COLO829 (cell line): ENCODE results near the gene DMXL1.
A peak's percentile ranks its signal among the peaks of the same experiment; 100 is the strongest.
"Not testable (repeated sequence)": the region's sequence is repeated elsewhere in the genome, so short reads cannot be mapped to it uniquely, and the experiment has no call there.

Experiments used
- DNase-seq: peaks from one replicate; pipeline ENCODE4 v3.0.0; 2012; ENCODE audit warnings: low spot score

Gene DMXL1

DNA sequence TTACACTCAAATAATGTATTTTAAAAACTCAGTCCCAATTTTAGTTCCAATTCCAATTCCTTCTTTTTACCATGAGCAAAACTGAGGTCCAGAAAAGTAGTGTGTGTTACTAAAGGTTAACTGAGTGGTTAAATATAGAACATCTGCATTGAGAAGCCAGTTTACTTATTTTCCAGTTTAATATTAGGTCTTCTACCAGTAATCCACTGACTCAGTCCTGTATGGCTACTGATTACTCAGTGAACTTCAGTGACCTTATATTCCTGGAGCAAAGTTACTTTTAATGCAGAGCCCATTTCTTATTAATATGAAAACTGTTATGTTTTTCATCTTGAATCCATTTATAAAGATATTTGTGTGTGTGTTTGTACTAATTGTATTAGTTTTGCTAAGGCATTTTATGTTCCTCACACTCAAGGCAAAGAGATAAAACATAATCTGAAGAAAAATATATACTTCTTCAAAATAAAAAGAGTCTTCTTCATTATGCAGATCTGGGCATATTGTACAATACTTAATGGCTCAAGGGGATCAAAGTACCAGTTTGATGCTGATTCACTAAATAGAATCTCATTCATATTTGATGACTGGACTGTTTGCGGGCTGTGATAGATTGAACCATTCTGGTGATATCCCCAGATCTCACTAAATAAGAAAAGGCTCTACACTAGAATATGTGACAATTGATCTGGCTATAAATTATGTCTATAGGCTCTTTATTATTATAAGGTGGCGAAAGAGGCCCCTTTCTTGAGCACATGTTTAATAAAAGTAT lies 60.8 kb downstream of the DMXL1 start:
- no peak for DNase-seq

DNA sequence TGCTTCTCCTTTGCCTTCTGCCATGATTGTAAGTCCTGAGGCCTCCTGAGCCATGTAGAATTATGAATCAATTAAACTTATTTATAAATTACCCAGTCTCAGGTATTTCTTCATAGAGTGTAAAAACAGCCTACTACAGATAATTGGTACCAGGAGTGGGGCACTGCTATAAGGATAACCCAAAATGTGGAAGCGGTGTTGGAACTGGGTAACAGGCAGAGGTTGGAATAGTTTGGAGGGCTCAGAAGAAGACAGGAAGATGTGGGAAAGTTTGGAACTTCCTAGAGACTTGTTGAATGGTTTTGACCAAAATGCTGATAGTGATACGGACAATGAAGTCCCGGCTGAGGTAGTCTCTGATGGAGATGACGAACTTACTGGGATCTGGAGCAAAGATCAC lies 64.9 kb downstream of the DMXL1 start:
- DNase-seq, result not testable (repeated sequence)

DNA sequence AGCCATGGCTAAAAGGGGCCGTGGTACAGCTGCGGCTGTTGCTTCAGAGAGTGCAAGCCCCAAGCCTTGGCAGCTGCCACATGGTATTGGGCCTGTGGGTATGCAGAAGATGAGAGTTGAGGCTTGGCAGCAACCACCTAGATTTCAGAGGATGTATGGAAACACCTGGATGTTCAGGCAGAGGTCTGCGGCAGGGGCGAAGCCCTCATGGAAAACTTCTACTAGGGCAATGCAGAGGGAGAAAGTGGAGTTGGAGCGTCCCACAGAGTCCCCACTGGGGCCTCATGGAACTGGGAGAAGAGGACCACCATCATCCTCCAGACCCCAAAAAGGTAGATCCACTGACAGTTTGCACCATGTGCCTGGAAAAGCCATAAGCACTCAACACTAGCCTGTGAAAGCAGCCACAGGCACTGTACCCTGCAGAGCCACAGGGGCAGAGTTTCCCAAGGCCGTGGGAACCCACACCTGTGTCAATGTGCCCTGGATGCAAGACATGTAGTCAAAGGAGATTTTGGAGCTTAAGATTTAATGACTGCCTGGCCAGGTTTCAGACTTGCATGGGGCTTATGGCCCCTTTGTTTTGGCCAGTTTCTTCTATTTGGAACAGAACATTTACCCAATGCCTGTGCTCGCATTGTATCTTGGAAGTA lies 65.9 kb downstream of the DMXL1 start:
- no peak for DNase-seq

DNA sequence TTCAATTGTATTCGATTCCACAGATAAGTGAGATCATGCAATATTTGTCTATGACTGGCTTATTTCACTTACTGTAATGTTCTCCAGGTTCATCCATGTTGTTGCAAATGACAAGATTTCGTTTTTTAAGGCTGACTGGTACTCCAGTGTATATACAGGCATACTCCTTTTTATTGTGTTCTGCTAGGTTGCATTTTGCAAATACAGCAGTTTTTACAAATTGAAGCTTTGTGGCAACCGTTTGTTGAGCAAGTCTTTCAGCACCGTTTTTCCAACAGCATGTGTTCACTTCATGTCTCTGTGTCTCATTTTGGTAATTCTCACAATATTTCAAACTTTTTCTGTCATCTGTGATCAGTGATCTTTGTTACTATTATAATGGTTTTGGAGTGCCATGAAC lies 82.7 kb downstream of the DMXL1 start:
- DNase-seq, result no peak

DNA sequence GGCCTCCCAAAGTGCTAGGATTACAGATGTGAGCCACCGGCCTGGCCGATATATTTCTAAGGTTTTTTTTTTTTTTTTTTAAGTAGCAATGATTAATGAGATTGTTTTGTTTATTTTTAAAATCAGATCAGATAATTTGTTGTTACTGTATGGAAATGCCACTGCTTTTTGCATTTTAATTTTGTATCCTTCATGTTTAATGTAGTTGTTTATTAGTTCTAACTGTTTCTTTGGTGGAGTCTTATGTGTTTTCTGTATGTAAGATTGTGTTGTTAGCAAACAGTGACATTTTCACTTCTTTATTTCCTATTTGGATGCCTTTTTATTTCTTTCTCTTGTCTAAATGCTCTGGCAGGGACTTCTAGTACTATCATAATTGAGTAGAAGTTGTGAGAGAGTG lies 87.3 kb downstream of the DMXL1 start:
- no peak for DNase-seq

DNA sequence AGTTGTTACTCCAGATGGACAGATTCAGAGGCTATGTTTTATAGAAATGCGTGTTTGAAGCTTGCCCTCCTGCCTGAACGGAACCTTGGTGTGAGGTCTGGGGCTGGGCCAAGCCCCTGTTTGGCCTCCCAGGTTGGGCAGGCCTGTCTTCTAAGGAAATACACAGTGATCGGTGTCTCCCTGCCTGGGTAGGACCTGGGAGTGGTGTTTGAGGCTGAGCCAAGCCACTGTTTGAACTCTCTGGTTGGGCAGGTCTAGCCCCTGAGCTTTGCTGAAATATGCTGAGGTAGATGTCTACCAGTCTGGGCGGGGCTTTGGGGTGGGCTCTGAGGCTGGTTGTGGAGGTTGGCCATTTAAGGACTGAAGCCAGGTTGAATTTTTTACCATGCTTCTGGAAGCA lies 90.5 kb downstream of the DMXL1 start:
- DNase-seq, result no peak

DNA sequence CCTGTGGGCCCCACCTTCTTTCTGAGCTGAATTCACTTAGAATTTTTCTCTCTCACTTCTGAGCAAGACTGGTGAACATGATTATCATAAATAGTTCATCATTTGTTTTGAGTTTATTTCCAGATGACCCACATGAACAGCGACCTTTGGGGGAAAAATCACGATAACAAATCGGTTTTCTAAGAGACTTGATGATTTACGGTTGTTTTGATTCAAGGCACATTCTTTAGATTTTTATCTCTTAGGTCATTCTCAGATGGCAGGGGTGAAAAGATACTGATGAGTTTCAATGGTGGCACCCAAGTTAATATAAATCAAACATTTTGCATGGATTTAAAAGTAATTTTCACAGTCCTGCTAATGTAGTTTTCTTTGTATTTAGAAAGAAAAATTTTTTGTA lies 95.1 kb downstream of the DMXL1 start:
- no peak for DNase-seq

DNA sequence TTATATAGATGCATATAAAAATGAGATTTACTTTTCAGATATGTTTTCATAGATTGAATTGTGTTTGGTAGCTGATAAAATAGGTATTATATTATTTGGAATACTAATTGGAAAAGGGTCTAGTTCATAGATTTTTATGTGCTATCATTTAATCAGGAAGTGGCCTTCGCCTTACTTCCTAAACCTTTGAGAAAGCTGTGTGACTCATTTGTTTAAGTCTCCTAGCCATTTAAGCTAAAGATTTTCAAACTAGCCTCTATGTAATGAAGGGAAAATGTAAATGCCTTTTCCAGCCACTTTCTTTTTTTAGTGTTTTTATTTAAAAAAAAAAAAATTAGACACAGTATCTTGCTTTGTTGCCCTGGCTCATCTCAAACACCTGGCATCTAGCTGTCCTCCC lies 97.5 kb downstream of the DMXL1 start:
- no peak for DNase-seq

DNA sequence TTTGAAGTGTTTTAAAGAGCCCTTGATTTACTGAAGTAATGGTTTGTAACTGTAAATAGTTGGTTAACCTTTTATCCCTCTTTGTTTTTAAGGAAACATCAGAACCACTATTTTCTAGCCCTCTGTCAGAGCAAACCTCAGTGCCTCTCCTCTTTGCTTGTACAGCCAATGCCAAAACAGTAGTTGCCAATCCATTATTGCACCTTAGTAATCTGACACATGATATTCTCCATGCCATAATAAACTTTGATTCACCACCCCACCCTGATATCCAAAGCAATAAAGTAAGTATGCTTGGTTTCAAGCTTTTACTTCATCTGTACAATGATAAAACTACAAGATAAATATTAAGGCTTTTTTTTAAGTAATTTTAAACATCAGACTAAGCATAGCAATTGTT lies 100.8 kb downstream of the DMXL1 start:
- no peak for DNase-seq

DNA sequence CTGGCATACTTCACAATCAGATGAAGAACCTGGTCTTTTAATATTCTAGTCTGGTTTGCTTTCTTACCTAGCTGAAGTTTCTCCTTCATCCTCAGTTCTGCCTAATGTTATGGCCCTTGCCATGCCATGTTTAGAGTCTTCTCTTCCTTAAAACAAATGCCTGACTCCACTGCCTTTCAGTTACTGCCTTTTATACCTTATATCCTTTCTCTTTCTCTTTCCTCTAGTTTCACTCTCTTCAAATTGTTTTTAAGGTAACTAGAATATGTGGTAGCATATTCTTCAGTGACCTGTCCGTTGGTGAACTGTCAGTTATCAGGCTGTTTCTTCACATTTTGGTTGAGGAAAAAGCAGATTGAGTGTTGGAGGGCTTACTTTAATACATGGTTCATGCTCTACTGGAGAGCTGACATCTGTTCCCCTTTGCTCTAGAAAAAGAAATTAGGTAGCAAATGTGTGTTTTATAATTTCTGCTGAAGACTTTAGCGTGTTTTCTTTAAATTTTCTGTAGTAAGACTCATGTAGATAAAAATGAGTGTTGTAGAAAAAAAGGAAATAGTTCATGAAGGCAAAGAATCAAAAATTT lies 103.8 kb downstream of the DMXL1 start:
- no peak for DNase-seq

DNA sequence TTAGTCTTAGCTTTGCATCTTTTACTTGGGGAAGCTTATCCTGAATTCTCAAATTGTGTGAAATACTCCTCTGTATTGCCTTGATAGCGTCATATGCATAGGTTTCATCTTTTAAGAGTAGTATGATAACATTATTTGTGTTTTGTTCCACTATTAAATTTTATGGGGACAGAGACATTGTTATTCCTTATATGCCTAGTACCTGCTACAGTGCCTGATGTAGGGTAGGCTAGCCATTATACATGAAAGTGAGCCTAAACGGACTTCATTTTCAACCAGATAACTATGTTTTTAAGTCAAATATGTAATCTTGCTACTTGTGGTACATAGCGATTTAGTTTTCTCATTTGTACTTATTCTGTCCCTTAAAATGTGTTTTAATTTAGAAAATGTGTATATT lies 105.9 kb downstream of the DMXL1 start:
- no peak for DNase-seq

DNA sequence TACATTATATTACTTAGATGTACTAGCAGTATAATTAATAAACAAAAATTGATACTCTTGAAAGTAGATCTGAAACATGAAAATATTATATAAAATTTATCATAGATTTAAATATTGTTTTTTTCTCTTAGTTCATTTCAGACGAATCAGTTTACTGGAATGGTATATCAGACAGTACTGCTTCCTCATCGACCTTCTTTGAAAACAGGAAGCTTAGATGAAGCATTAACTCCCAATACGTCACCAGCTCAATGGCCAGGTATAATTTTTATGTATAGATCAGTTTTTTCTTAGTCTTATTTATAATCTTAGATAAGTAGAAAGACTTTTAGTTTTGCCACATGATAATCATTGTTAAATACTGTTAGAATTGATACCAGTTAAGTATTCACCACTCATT lies 106.3 kb downstream of the DMXL1 start:
- DNase-seq, result no peak

DNA sequence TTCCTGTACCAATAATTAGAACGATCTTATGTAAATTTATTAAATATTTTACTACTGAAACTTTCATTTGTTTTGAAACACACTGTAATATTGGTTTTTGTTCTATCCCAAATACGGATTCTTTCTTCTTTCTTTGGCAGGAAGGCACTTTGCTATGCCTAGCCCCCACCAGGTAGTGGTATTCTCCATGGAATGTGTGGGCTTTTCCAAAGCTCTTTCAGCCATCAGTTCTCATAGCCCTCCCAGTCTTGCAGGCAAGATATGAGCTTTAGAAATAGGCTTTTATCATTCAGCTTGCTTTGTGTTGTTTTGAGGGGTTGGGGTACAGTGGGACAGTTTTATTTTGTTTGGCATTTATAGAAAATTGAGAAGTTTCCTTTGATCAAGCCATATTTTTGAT lies 107.5 kb downstream of the DMXL1 start:
- DNase-seq, result no peak

DNA sequence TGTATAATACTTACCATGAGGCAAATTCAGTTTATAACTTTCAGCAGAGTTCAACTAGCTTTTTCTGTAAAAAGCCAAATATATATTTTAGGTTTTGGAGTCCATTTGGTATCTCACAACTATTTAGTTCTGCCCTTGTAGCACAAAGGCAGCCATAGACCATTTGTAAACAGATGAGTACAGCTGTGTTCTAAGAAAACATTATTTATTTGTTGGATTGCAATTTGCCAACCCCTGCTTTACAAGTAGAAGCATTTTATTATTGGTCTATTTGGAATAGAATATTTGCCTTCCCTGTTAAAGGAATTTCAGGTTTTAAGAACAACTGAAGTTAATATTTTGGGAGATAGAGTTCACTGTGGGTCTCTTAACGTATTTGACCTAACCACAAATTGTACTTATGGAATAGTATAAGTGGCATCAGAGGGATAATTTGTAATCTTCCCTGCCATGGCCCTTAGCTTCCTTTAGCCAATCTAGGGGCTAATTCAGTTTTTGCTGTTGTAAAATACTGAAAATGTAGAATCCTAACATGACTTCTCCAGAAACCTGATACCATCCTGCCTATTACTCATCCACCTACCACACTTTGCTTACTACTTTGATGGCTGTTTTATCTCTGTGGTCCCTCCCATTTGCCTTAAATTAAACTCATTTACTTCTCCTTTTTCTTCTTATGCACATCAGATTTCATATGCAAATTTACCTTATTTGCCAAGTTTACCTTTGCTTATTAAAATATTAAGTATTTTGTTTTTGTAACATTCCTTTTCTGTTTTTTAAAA lies 109.2 kb downstream of the DMXL1 start:
- DNase-seq, result peak; percentile 1

DNA sequence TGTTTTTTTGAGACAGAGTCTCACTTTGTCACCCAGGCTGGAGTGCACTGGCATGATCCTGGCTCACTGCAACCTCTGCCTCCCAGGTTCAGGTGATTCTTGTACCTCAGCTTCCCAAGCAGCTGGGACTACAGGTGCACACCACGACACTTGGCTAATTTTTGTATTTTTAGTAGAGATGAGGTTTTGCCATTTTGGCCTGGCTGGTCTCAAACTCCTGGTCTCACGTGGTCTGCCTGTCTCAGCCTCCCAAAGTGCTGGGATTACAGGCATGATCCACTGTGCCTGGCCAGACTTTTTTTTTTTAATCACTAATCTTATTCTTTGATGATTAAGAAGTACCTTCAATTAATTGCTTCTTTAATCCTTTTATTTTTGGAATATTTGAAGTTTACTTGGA lies 114.6 kb downstream of the DMXL1 start:
- DNase-seq, result not testable (repeated sequence)

DNA sequence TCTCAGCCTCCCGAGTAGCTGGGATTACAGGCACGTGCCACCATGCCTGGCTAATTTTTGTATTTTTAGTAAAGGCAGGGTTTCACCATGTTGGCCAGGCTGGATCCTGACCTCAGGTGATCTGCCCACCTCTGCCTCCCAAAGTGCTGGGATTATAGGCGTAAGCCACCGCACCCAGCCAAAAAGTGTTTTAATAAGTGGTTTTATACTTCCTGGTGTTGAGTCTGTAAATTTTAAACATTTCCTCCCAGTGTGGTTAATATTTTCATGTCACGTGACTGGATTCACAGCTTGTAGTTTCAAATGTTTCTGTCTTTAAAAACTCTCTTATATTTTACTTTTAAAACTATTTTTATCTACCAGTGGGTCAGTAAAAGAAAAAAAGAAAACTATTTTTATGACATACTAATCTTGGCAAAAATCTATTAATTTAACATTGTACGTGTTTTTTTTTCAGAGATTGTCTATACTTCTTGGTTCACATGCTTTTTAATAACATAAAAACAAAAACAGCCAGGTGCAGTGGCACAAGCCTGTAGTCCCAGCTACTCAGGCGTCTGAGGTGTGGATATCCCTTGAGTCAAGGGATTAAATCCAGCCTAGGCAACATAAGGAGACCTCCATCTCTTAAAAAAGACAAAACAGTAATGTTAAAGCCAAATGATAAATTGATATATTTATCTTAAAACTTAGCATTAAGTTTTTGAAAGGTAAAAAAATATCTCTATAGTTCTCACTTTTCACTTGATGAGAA lies 117.1 kb downstream of the DMXL1 start:
- no peak for DNase-seq

DNA sequence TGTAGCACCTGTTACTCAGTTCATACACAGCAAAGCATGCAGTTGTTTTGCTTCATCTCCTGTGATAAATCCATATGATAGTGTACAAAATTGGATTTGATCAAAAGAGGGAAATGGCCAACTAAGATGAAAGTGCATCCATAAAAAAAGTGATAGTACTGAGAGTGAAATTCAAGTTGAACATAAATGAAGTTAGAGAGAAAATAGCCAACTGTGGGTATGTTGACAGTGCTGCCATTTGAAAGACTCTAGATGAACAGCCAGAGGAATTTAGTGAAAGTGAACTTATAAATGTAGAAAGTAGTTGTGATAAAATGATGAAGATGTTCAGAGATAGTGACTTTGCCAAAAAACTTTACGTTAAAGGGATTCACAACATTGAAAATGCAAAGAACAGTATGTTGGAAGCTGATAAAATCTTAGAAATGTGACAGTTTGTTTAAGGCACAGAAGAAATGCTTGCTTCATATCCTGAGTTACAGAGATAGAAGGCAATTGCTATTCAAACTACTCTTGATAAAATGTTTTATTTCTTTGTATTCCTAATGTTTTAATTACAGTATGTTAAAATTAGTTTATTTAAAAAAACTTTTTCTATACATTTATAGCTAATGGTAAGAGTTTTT lies 119.7 kb downstream of the DMXL1 start:
- no peak for DNase-seq

DNA sequence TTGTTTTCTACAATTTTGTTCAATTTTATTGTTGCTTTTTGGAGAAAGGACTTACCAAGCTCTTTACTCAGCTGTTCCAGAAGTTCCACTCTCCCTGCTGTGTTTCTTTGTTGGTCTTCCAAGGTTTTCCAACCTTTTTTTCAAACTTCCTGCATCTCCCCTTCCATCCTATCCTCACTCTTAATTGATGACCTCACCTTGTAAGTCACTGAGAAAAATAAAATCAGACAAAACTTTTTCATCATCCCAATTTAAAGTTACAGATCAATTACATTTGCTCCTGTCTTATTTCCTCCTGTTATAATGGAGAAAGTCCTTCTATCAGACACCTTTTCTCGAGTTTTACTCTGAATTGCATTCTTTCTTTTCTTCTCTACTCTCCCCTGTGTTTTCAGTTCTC lies 121.1 kb downstream of the DMXL1 start:
- no peak for DNase-seq

DNA sequence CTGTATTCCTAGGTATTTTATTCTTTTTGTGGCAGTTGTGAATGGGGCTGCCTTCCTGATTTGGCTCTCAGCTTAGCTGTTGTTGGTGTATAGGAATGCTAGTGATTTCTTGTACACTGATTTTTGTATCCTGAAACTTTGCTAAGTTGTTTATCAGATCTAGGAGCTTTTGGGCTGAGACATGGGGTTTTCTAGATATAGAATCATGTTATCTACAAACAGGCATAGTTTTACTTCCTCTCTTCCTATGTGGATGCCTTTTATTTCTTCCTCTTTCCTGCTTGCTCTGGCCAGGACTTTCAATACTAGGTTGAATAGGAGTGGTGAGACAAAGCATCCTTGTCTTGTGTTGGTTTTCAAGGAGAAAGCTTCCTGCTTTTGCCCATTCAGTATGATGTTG lies 129.9 kb downstream of the DMXL1 start:
- DNase-seq, result no peak

DNA sequence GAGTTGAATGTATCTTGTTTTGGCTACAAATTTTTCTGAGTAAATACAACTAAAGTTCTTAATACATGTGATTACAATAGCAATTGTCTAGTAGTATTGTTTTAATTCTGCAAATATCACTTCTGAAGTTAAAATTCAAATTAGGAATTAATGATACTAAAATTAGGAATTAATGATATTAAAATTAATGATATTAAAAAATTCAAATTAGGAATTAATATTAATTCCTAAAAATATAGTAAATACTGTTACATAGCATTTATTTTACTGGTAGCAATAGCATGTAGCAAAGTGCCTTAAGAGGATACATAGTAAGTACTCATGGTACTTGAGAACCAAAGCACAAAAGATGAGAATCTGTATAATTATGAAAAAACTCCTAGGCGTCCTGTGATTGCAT lies 136.2 kb downstream of the DMXL1 start:
- no peak for DNase-seq

DNA sequence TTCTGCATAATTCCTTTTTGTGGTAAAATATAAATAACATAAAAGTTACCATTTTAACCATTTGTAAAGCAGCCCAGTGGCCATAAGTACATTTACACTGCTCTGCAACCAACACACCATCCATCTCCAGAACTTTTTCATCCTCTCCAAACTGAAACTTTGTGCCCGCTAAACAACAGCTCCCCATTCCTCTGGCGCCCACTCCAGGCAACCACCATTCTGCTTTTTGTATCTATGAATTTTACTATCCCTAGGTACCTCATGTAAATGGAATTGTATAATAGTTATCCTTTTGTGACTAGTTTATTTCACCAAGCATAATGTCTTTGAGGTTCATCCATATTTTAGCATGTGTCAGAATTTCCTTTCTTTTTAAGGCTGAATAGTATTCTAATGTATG lies 141.1 kb downstream of the DMXL1 start:
- no peak for DNase-seq

DNA sequence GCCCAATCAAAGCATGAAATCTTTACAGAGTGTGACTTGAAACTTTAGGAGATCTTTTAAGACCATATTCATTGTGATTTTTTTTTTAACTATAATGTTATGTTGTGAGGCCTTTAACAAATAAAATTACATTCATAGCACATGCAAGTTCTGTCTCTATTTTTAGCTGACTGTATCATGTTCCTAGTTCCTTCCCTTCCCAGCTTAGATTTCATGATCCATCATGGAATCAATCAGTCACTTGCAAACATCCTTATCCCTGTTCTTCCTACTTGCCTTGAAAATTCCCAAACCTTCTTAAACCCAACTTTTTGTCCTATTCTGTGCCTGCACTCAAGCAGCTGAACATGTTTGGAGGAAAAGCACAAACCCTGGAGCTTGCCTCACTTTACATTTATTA lies 141.8 kb downstream of the DMXL1 start:
- no peak for DNase-seq
